ENCODE results near the gene GTF2A1L.

DNA sequence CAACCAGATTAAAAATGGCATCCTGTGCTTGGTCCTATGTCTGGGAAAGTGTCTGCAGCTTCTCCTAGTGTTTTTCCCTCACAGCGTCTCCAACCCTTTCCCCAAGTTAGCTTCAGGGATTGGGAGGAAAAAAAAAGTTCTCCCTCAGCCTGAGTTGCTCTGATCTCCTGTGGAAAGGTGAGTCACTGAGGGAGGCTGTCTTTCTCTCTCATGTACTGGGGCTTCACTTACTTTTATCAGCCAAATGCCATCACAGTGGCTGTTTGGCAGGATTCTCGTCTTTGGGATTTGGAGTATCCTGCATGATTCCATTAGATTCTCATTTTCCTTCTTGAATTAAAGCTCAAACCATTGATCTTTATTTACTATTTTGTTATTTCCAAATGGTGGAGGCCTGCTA lies 18.1 kb downstream of the GTF2A1L start:
- TF ChIP-seq, protein P1, sequence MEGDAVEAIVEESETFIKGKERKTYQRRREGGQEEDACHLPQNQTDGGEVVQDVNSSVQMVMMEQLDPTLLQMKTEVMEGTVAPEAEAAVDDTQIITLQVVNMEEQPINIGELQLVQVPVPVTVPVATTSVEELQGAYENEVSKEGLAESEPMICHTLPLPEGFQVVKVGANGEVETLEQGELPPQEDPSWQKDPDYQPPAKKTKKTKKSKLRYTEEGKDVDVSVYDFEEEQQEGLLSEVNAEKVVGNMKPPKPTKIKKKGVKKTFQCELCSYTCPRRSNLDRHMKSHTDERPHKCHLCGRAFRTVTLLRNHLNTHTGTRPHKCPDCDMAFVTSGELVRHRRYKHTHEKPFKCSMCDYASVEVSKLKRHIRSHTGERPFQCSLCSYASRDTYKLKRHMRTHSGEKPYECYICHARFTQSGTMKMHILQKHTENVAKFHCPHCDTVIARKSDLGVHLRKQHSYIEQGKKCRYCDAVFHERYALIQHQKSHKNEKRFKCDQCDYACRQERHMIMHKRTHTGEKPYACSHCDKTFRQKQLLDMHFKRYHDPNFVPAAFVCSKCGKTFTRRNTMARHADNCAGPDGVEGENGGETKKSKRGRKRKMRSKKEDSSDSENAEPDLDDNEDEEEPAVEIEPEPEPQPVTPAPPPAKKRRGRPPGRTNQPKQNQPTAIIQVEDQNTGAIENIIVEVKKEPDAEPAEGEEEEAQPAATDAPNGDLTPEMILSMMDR (conservative IDR thresholded peaks at IDR 0.05; ENCODE audit: low read depth, low read length), result no peak
- TF ChIP-seq EZH2 (IDR thresholded peaks at IDR 0.05; ENCODE audit: borderline replicate concordance, low read depth, low read length, poor library complexity, severe bottlenecking), result no peak

Data from A673 (cell line).